Activated CD8-positive, alpha-beta T cell treated with anti-CD3 and anti-CD28 coated beads for 36 hours (primary cell): ENCODE data around the gene ARPIN. TPM values are rescaled to one million over a fixed set of nuclear protein-coding genes. Genes with fewer than 3 reads are reported as not detected.
A peak's percentile ranks its signal among the peaks of the same experiment; 100 is the strongest.

Experiments used
- ATAC-seq: fragments of 200-7000 bp; cut with Tn5 transposase; one replicate; pipeline ENCODE4 v1.10.0; 2021; ENCODE audit warnings: mild to moderate bottlenecking, moderate library complexity
- CTCF ChIA-PET: fragments of 350-600 bp; sonication (Branson Sonifier 250); formaldehyde crosslinking; loops from one replicate; lab custom pipeline; 2021; ENCODE audit warnings: antibody characterized with exemption; lab: Charles Lee
- POLR2A ChIA-PET: fragments of 350-600 bp; sonication (Branson Sonifier 250); formaldehyde crosslinking; loops from one replicate; lab custom pipeline; 2021; ENCODE audit warnings: antibody characterized with exemption; lab: Charles Lee
- DNase-seq: peaks from one replicate; pipeline ENCODE4 v3.0.0-alpha.2; 2020
- H3K27ac Mint-ChIP-seq: one replicate; pipeline ENCODE4 v1.8.0; 2021; ENCODE audit warnings: mild to moderate bottlenecking, mixed read lengths
- H3K27me3 Mint-ChIP-seq: one replicate; pipeline ENCODE4 v1.8.0; 2021; ENCODE audit warnings: mixed read lengths
- H3K36me3 Mint-ChIP-seq: one replicate; pipeline ENCODE4 v1.8.0; 2021; ENCODE audit warnings: low read depth, mixed read lengths
- H3K4me1 Mint-ChIP-seq: one replicate; pipeline ENCODE4 v1.8.0; 2021; ENCODE audit warnings: low read depth, mixed read lengths
- H3K4me3 Mint-ChIP-seq: one replicate; pipeline ENCODE4 v1.8.0; 2021; ENCODE audit warnings: mild to moderate bottlenecking, moderate library complexity, mixed read lengths
- H3K9me3 Mint-ChIP-seq: one replicate; pipeline ENCODE4 v1.8.0; 2021; ENCODE audit warnings: mixed read lengths
- intact Hi-C: fragments of 100-400 bp; cut with micrococcal nuclease; formaldehyde crosslinking; loops from one replicate; pipeline ENCODE4 v1.10.0; 2022
- total RNA-seq, 2 experiments: library from RNA; stranded (reverse); gene quantifications; one replicate each; pipeline ENCODE4 v1.2.3, GENCODE V29; 2021
- TF ChIP-seq, protein P1 (sequence below): fragments of 200-600 bp; IDR thresholded peaks from one replicate; pipeline ENCODE4 v1.8.0; 2022; ENCODE audit warnings: antibody characterized with exemption, mild to moderate bottlenecking

ARPIN gene
- total RNA-seq, 2 experiments from 2014 or later = not detected

DNA sequence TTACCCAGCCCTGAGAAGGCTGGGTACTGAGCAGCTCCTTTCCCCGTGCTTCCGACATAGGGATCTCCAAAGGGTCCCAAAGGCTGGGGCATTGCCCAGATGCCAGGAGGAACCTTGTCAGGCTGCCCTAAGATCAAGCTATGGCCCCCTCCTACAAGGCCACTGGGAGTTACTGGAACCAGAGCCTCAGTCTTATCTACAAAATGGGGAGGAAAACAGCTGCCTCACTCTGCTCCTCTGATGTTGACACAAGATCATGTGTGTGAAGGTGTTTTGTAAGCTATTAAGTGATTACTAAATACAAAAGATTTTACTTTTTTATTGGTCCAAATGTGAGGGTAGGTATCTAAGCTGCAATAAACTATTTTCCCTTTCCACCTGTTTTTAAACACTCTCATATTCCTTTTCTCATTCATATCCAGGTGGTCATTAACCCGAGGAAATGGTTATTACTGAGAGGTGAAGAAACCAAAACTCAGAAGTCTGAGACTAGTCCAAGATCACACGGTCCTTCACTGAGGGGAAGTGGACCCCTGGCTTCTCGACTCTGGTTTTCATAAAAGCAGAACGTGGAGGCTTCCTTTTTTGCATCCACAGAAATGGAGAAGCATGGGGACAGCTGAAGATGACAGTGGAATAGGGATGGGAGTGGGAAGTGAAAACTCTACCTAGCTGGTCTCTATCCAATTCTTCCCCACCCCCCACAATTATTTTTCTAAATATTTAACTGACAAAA is 1.7 kb downstream of the ARPIN start:
- DNase-seq = no peak
- intact Hi-C loops = no loop called here
- POLR2A ChIA-PET = interaction anchor here (0.7 to 1.4 kb wide), 3 partner anchors 12 to 17 kb away, joined by 3 read pairs; partner anchors contain the start of gene AP3S2
- H3K27me3 Mint-ChIP-seq = peaks cover 33% of the 10 kb centered on the region
- no peak overlapping the region for H3K4me3 Mint-ChIP-seq
- TF ChIP-seq, protein P1, sequence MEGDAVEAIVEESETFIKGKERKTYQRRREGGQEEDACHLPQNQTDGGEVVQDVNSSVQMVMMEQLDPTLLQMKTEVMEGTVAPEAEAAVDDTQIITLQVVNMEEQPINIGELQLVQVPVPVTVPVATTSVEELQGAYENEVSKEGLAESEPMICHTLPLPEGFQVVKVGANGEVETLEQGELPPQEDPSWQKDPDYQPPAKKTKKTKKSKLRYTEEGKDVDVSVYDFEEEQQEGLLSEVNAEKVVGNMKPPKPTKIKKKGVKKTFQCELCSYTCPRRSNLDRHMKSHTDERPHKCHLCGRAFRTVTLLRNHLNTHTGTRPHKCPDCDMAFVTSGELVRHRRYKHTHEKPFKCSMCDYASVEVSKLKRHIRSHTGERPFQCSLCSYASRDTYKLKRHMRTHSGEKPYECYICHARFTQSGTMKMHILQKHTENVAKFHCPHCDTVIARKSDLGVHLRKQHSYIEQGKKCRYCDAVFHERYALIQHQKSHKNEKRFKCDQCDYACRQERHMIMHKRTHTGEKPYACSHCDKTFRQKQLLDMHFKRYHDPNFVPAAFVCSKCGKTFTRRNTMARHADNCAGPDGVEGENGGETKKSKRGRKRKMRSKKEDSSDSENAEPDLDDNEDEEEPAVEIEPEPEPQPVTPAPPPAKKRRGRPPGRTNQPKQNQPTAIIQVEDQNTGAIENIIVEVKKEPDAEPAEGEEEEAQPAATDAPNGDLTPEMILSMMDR = no peak
- no peaks in the 10 kb centered on the region for H3K36me3 Mint-ChIP-seq
- CTCF ChIA-PET = interaction anchor here (1.6 to 1.7 kb wide), 2 partner anchors 17 to 19 kb away, joined by 3 to 4 read pairs; partner anchors contain the start of gene AP3S2
- no peaks in the 10 kb centered on the region for H3K9me3 Mint-ChIP-seq
- H3K27ac Mint-ChIP-seq = no peak overlapping the region
- no peak for ATAC-seq
- H3K4me1 Mint-ChIP-seq = peaks cover 4% of the 10 kb centered on the region

DNA sequence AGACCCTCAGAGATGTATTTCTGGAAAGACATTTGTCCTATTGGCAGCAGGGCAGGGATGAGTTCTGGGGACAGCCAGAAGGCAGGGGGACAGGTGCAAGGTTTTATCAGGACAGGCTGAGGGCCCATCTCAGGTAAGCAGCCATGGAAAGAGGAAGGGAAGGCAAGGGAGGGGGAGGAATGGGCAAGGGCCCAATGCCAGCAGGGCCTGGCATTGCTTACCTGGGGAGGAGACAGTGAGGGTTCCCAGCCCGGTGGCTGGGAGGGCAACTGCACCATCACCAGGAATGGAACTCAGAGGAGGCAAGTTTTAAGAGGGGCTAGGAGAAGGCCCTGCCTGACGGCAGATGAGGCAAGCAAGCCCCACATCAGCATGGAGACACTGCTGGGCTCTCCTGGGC is 3.1 kb downstream of the ARPIN start:
- Mint-ChIP-seq H3K4me1 (peaks cover 4% of the 10 kb centered on the region), H3K9me3 (no peaks in the 10 kb centered on the region), H3K27me3 (peaks cover 28% of the 10 kb centered on the region), H3K27ac (no peak overlapping the region), H3K4me3 (no peak overlapping the region), H3K36me3 (no peaks in the 10 kb centered on the region)
- no peak for DNase-seq
- no peak for ATAC-seq
- intact Hi-C loops = no loop called here
- CTCF ChIA-PET = interaction anchor here (1.7 to 2.1 kb wide), 2 partner anchors 11 to 17 kb away, joined by 4 read pairs; no protein-coding TSS in a partner anchor
- TF ChIP-seq, protein P1 = no peak
- POLR2A ChIA-PET = interaction anchor here (1.4 kb wide), 1 partner anchor 16 kb away, joined by 3 read pairs; the partner anchor contains the start of gene AP3S2

DNA sequence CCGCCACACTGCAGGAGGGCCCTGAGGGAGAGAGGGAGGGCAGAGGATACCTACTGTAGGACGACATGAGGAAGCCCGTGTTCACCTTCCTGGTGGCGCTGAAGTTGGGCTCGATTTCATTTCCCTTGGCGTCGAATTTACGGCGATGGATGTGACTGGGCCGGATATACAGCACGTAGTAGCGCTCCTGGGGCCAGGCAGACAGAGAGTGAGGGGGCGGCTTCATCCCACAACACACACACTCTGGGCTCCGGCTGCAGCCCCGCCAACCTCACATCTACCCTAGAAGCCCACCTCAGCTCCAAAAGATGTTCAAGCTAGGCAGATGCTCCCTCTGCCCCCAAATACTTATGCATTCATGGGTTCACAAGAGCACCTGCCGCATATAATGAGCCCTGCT is 4.5 kb downstream of the ARPIN start:
- DNase-seq = peak; percentile 32
- TF ChIP-seq, protein P1 = no peak
- H3K4me1 Mint-ChIP-seq = peaks cover 4% of the 10 kb centered on the region
- no peak overlapping the region for H3K27ac Mint-ChIP-seq
- intact Hi-C loops = no loop called here
- no peaks in the 10 kb centered on the region for H3K36me3 Mint-ChIP-seq
- ChIA-PET POLR2A (interaction anchor here (1.0 kb wide), 1 partner anchor 14 kb away, joined by 3 read pairs; the partner anchor contains the start of gene AP3S2), CTCF (interaction anchor here (2.1 kb wide), 1 partner anchor 10 kb away, joined by 4 read pairs; no protein-coding TSS in a partner anchor)
- no peak overlapping the region for H3K4me3 Mint-ChIP-seq
- H3K27me3 Mint-ChIP-seq = peaks cover 22% of the 10 kb centered on the region
- no peaks in the 10 kb centered on the region for H3K9me3 Mint-ChIP-seq
- peak; percentile 71 for ATAC-seq

DNA sequence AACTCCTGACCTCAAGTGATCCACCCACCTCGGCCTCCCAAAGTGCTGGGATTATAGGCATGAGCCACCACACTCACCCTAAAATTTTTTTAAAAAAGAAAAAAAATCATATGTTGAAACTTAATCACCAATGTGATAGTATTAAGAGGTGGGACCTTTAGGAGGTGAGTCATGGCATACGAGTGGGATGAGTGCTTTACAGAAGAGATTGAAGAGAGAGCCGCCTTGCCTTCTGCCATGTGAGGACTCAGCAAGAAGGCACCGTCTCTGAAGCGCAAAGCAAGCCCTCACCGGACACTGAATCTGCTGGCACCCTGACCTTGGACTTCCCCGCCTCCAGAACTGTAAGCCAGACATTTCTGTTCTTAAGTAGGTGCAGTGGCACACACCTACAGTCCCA is 5.5 kb downstream of the ARPIN start:
- ChIA-PET CTCF (no interaction called here), POLR2A (no interaction called here)
- H3K27me3 Mint-ChIP-seq = peaks cover 17% of the 10 kb centered on the region
- no peaks in the 10 kb centered on the region for H3K9me3 Mint-ChIP-seq
- H3K4me1 Mint-ChIP-seq = peaks cover 4% of the 10 kb centered on the region
- H3K27ac Mint-ChIP-seq = no peak overlapping the region
- no peaks in the 10 kb centered on the region for H3K36me3 Mint-ChIP-seq
- DNase-seq (peak; percentile 35), ATAC-seq (peak; percentile 69)
- no peak overlapping the region for H3K4me3 Mint-ChIP-seq
- intact Hi-C loops = no loop called here
- TF ChIP-seq, protein P1 = no peak
